Endodermal cell (in vitro differentiated cells): ENCODE measurements around the gene D2HGDH. TPM values are rescaled to one million over a fixed set of nuclear protein-coding genes. Genes with fewer than 3 reads are reported as not detected.
A peak's percentile ranks its signal among the peaks of the same experiment; 100 is the strongest.
"Not testable (repeated sequence)": the region's sequence is repeated elsewhere in the genome, so short reads cannot be mapped to it uniquely, and the experiment has no call there.

Experiments
- DNase-seq: peaks from one replicate; pipeline ENCODE4 v3.0.0-alpha.2; 2017
- H3K27ac ChIP-seq: 2 replicates; pipeline ENCODE4 v1.5.1; 2013; ENCODE audit warnings: mild to moderate bottlenecking, low read depth, low read length, moderate library complexity
- H3K27me3 ChIP-seq: 2 replicates; pipeline ENCODE4 v1.6.1; 2013; ENCODE audit warnings: mild to moderate bottlenecking, low read length, moderate library complexity; ENCODE audit not compliant: insufficient read depth, control insufficient read depth, poor library complexity, severe bottlenecking
- H3K36me3 ChIP-seq: 2 replicates; pipeline ENCODE4 v1.7.0; 2013; ENCODE audit warnings: mild to moderate bottlenecking, low read length, moderate library complexity; ENCODE audit not compliant: control insufficient read depth, insufficient read depth
- H3K4me1 ChIP-seq: one replicate; pipeline ENCODE4 v1.7.0; 2013; ENCODE audit warnings: low read length; ENCODE audit not compliant: control insufficient read depth, insufficient read depth
- H3K4me3 ChIP-seq: 2 replicates; pipeline ENCODE4 v1.5.1; 2013; ENCODE audit warnings: mild to moderate bottlenecking, low read length, moderate library complexity
- H3K9ac ChIP-seq: 2 replicates; pipeline ENCODE4 v1.6.1; 2013; ENCODE audit warnings: mild to moderate bottlenecking, low read length, moderate library complexity; ENCODE audit not compliant: poor library complexity, severe bottlenecking; ENCODE audit errors: extremely low read depth
- H3K9me3 ChIP-seq: 2 replicates; pipeline ENCODE4 v1.6.1; 2013; ENCODE audit warnings: mild to moderate bottlenecking, low read length, moderate library complexity; ENCODE audit not compliant: control insufficient read depth
- H3K27ac Mint-ChIP-seq: 2 replicates; pipeline ENCODE4 v1.8.0; 2020; ENCODE audit warnings: mixed read lengths
- H3K27me3 Mint-ChIP-seq: 2 replicates; pipeline ENCODE4 v1.8.0; 2021; ENCODE audit warnings: mild to moderate bottlenecking, mixed read lengths; ENCODE audit not compliant: insufficient read depth
- H3K36me3 Mint-ChIP-seq: 2 replicates; pipeline ENCODE4 v1.8.0; 2020; ENCODE audit warnings: low read depth, mixed read lengths
- H3K4me1 Mint-ChIP-seq: 2 replicates; pipeline ENCODE4 v1.8.0; 2020; ENCODE audit warnings: mixed read lengths
- H3K4me3 Mint-ChIP-seq: 2 replicates; pipeline ENCODE4 v1.8.0; 2020; ENCODE audit warnings: mild to moderate bottlenecking, moderate library complexity, mixed read lengths
- H3K9me3 Mint-ChIP-seq: 2 replicates; pipeline ENCODE4 v1.8.0; 2020; ENCODE audit warnings: mild to moderate bottlenecking, mixed read lengths
- CTCF ChIP-seq: fragments of 200-600 bp; sonication (generic); conservative IDR thresholded peaks from 2 replicates; pipeline ENCODE4 v1.5.0; 2021; ENCODE audit warnings: antibody characterized with exemption, mild to moderate bottlenecking
- WGBS, 2 experiments: methylation state at CpG; one replicate each; pipeline versions ENCODE4 v1.1.5 to v1.1.7; 2013; ENCODE audit warnings: missing lambda C conversion rate in 2 of 2, mixed read lengths in 1 of 2; ENCODE audit not compliant: insufficient coverage in 1 of 2, insufficient read length in 1 of 2; 5-methylcytosine and 5-hydroxymethylcytosine counted together
- total RNA-seq, 2 donors: library from RNA; stranded (reverse); fragmentation: NEBNext Ultra II Directional in 1 of 2; extraction: Animal tissue kit (Norgen Biotek cat#: 25700) in 1 of 2; gene quantifications; 2 replicates in 1 of 2; 3 replicates in 1 of 2; pipeline ENCODE4 v1.2.1, GENCODE V29; 2021

The D2HGDH gene
- total RNA-seq, 2 donors from 2014 or later, result 25.1 to 34.8 TPM

- Histone ChIP-seq H3K27me3 (no peaks in the 10 kb centered on the region), H3K4me1 (no peaks in the 10 kb centered on the region), H3K9me3 (peaks cover under 1% of the 10 kb centered on the region), H3K4me3 (no peak overlapping the region), H3K9ac (no peak overlapping the region), H3K36me3 (no peaks in the 10 kb centered on the region), H3K27ac (no peak overlapping the region)
- no peak overlapping the region for H3K27ac Mint-ChIP-seq
- H3K27me3 Mint-ChIP-seq, result no peaks in the 10 kb centered on the region
- TF ChIP-seq CTCF, result no peak
- no peaks in the 10 kb centered on the region for H3K9me3 Mint-ChIP-seq
- 78 to 82% methylated on average over 6 to 16 of the region's 16 CpGs for WGBS, 2 experiments
- no peak overlapping the region for H3K4me3 Mint-ChIP-seq
- peak; percentile 51 for DNase-seq
- H3K4me1 Mint-ChIP-seq, result peaks cover 8% of the 10 kb centered on the region
- H3K36me3 Mint-ChIP-seq, result no peaks in the 10 kb centered on the region
Measured at GRCh38 chr2:241817126-241817820, 82.8 kb downstream of the D2HGDH start.

- 90 to 93% methylated on average over 8 to 10 of the region's 10 CpGs for WGBS, 2 experiments
- not testable (repeated sequence) for H3K4me3 Mint-ChIP-seq, H3K4me1 ChIP-seq, H3K36me3 ChIP-seq, H3K4me1 Mint-ChIP-seq, DNase-seq, H3K27me3 ChIP-seq, H3K27ac Mint-ChIP-seq, H3K36me3 Mint-ChIP-seq, H3K9ac ChIP-seq, H3K27me3 Mint-ChIP-seq, H3K4me3 ChIP-seq, H3K9me3 Mint-ChIP-seq, H3K27ac ChIP-seq, H3K9me3 ChIP-seq
Measured at GRCh38 chr2:241817821-241818215, 83.4 kb downstream of the D2HGDH start.

Other genes with a start within 250 kb of the D2HGDH start
- gene STK25, start 226.0 kb upstream of the D2HGDH start, total RNA-seq, result 100 to 1,000 TPM; 226 to 252 TPM
- gene BOK, start 175.9 kb upstream of the D2HGDH start, total RNA-seq, result 10 to 100 TPM; 23.4 to 24.5 TPM
- 10 to 100 TPM; 54.6 to 66.1 TPM for gene THAP4, start 97.5 kb upstream of the D2HGDH start, total RNA-seq
- gene ATG4B, start 96.9 kb upstream of the D2HGDH start, total RNA-seq, result 100 to 1,000 TPM; 126 to 166 TPM
- 10 to 100 TPM; 60.9 to 62.4 TPM for gene DTYMK, start 47.8 kb upstream of the D2HGDH start, total RNA-seq
- gene ING5, start 32.6 kb upstream of the D2HGDH start, total RNA-seq, result 10 to 100 TPM; 44.9 to 53.1 TPM
- under 1 TPM; 0.57 to 0.91 TPM for gene GAL3ST2, start 42.2 kb downstream of the D2HGDH start, total RNA-seq
- gene NEU4, start 74.6 kb downstream of the D2HGDH start, total RNA-seq, result 1 to 10 TPM; 1.2 TPM
- under 1 TPM in 1 of 2 donors, not detected in 1; 0.20 TPM for gene PDCD1, start 124.3 kb downstream of the D2HGDH start, total RNA-seq
- not detected for gene RTP5, start 135.1 kb downstream of the D2HGDH start, total RNA-seq